Activated CD8-positive, alpha-beta memory T cell treated with anti-CD3 and anti-CD28 coated beads, Interleukin-2, amount 10 ng/mL, durations not matched to agents 7 days and 5 days (primary cell): ENCODE results near the gene ATRIP. TPM values are rescaled to one million over a fixed set of nuclear protein-coding genes. Genes with fewer than 3 reads are reported as not detected.

Source experiments
- ATAC-seq: fragments of 150-1000 bp; cut with Tn5 transposase; one replicate; pipeline ENCODE4 v1.10.0; 2021; ENCODE audit warnings: moderate library complexity
- CTCF ChIA-PET: fragments of 350-600 bp; sonication (Branson Sonifier 250); formaldehyde crosslinking; loops from one replicate; lab custom pipeline; 2021; ENCODE audit warnings: antibody characterized with exemption; lab: Charles Lee
- DNase-seq: peaks from one replicate; pipeline ENCODE4 v3.0.0-alpha.2; 2020
- H3K27ac Mint-ChIP-seq: one replicate; pipeline ENCODE4 v1.8.0; 2021; ENCODE audit warnings: mild to moderate bottlenecking, mixed read lengths
- H3K27me3 Mint-ChIP-seq: one replicate; pipeline ENCODE4 v1.8.0; 2021; ENCODE audit warnings: mixed read lengths
- H3K36me3 Mint-ChIP-seq: one replicate; pipeline ENCODE4 v1.8.0; 2021; ENCODE audit warnings: mild to moderate bottlenecking, mixed read lengths
- H3K4me1 Mint-ChIP-seq: one replicate; pipeline ENCODE4 v1.8.0; 2021; ENCODE audit warnings: mixed read lengths
- H3K4me3 Mint-ChIP-seq: one replicate; pipeline ENCODE4 v1.8.0; 2021; ENCODE audit warnings: mild to moderate bottlenecking, moderate library complexity, mixed read lengths
- H3K9me3 Mint-ChIP-seq: one replicate; pipeline ENCODE4 v1.8.0; 2022; ENCODE audit warnings: low read depth, mixed read lengths
- total RNA-seq, 2 experiments: library from RNA; stranded (reverse); gene quantifications; one replicate each; pipeline ENCODE4 v1.2.3, GENCODE V29; 2021

The ATRIP gene
- total RNA-seq, 2 experiments from 2014 or later, result 20.9 to 21.2 TPM

- Mint-ChIP-seq H3K27me3 (no peaks in the 10 kb centered on the region), H3K9me3 (peaks cover 3% of the 10 kb centered on the region), H3K36me3 (peaks cover 18% of the 10 kb centered on the region), H3K27ac (peak overlapping the region; percentile 20), H3K4me1 (peaks cover 48% of the 10 kb centered on the region), H3K4me3 (no peak overlapping the region)
- DNase-seq (no peak), ATAC-seq (no peak)
- CTCF ChIA-PET, result interaction anchor here (0.7 to 1.3 kb wide), 4 partner anchors 23 to 66 kb away, joined by 3 read pairs; no protein-coding TSS in a partner anchor
Observed at GRCh38 chr3:48502121-48502520, 55.6 kb downstream of the ATRIP start.

GRCh38 chr3:48502728-48503168 is 56.2 kb downstream of the ATRIP start:
- Mint-ChIP-seq H3K4me3 (peak overlapping the region; percentile 78), H3K27me3 (no peaks in the 10 kb centered on the region), H3K36me3 (peaks cover 16% of the 10 kb centered on the region), H3K4me1 (peaks cover 54% of the 10 kb centered on the region), H3K9me3 (peaks cover 3% of the 10 kb centered on the region), H3K27ac (peak overlapping the region; percentile 35)
- DNase-seq (no peak), ATAC-seq (no peak)
- CTCF ChIA-PET, result interaction anchor here (9.1 to 13.5 kb wide), 2 partner anchors 33 to 67 kb away, joined by 101 to 110 read pairs; a partner anchor contains a TSS

DNA sequence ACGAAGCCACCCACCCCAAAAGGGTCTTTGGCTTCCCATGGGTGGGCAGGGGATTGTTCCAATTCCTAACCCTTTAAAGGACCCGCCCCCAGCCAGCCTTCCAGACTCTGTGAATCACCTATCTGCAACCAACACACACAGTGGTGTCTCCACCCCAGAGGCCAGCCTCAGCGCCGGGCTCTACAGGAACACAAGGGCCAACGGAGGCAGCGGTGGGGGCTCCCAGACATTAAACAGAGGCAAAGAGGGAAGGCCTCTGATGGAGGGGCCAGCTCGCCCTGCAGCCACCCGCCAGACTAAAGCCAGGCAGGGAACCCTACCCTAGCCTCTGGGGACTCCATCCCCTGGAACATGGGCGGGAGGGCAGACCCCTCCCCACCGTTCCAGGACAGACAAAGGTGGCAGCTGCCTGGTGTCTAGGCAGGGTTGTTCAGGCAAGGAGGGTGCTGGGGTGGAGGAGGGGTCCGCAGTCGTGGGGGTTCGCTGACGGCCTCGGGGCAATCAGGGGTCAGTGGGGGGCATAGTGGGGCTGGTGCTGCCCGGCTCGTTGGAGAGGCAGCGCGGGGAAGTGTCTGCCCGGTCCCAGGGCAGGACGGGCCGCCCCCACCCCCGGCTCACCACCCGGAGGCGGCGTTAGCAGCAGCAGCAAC is 57.0 kb downstream of the ATRIP start:
- CTCF ChIA-PET, result interaction anchor here (1.1 to 13.5 kb wide), 5 partner anchors 12 to 103 kb away, joined by 3 to 110 read pairs (median 6); a partner anchor contains a TSS
- peaks cover 57% of the 10 kb centered on the region for H3K4me1 Mint-ChIP-seq
- DNase-seq, result no peak
- no peaks in the 10 kb centered on the region for H3K9me3 Mint-ChIP-seq
- H3K27me3 Mint-ChIP-seq, result no peaks in the 10 kb centered on the region
- H3K4me3 Mint-ChIP-seq, result peak overlapping the region; percentile 78
- H3K27ac Mint-ChIP-seq, result peak overlapping the region; percentile 72
- peaks cover 10% of the 10 kb centered on the region for H3K36me3 Mint-ChIP-seq
- no peak for ATAC-seq

DNA sequence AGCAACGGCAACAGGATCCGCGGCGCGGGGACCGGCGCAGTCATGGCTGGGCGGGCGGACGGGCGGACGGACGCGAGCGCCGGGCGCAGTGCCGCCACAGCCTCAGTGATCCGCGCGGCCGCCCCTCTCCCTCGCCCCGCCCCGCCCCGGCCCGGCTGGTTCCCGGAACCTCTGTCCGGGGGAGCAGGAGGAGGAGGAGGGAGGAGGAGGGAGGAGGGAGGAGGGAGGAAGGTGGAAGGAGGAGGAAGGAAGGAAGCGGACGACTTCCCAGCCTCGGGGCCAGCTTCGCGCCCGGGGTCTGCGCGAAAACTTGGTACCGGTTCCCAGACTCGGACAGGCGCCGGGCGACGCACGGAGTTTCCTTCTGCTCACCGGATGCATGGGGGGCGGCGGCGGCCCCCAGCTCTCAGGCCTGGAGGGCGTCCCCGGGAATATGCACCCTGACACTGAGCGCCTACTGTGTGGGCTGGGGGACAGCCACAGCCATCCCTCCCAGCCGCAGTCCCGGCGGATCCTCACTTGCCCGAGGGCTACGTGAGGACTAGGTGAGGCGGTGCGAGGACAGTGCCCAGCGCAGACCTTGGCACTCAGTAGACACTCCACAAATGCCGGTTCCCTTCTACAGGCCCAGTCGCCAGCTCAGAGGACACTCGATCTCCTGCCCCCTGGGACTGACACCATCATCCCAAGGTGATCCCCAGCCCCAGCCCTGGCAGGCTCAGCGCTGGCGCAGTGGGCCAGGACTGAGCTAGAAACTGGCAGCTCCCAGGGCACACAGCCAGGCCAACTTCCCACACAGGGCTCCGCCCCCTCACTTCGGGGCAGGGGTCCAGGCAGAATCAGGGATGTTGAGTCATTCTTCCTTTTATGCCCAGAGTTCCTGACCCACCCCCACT is 57.8 kb downstream of the ATRIP start, which contains the start of gene SHISA5:
TSS of gene SHISA5 (minus strand) at position 124 of the 896 bp plus-strand sequence. CDS start at position 44, 80 bp downstream.
- no peaks in the 10 kb centered on the region for H3K9me3 Mint-ChIP-seq
- CTCF ChIA-PET, result interaction anchor here (1.1 to 13.5 kb wide), 7 partner anchors 11 to 104 kb away, joined by 3 to 110 read pairs (median 6); a partner anchor contains a TSS
- ATAC-seq (peak; percentile 79), DNase-seq (peak; percentile 72)
- H3K27ac Mint-ChIP-seq, result peak within 1 kb of the TSS; percentile 76
- H3K4me3 Mint-ChIP-seq, result peak within 1 kb of the TSS; percentile 78
- H3K27me3 Mint-ChIP-seq, result no peaks in the 10 kb centered on the region
- H3K4me1 Mint-ChIP-seq, result peaks cover 57% of the 10 kb centered on the region
- H3K36me3 Mint-ChIP-seq, result peaks cover 7% of the 10 kb centered on the region

GRCh38 chr3:48505146-48505545 is 58.6 kb downstream of the ATRIP start:
- Mint-ChIP-seq H3K27ac (peak overlapping the region; percentile 76), H3K4me1 (peaks cover 57% of the 10 kb centered on the region), H3K27me3 (peaks cover 4% of the 10 kb centered on the region), H3K9me3 (no peaks in the 10 kb centered on the region), H3K36me3 (peaks cover 4% of the 10 kb centered on the region), H3K4me3 (peak overlapping the region; percentile 24)
- no peak for DNase-seq
- ATAC-seq, result no peak
- CTCF ChIA-PET, result interaction anchor here (1.0 to 13.5 kb wide), 9 partner anchors 10 to 105 kb away, joined by 3 to 110 read pairs (median 5); a partner anchor contains a TSS

GRCh38 chr3:48505968-48506504 is 59.5 kb downstream of the ATRIP start:
- Mint-ChIP-seq H3K36me3 (peaks cover 2% of the 10 kb centered on the region), H3K4me1 (peaks cover 54% of the 10 kb centered on the region), H3K4me3 (no peak overlapping the region), H3K27ac (no peak overlapping the region), H3K9me3 (no peaks in the 10 kb centered on the region), H3K27me3 (peaks cover 6% of the 10 kb centered on the region)
- CTCF ChIA-PET, result interaction anchor here (0.6 to 13.5 kb wide), 8 partner anchors 25 to 261 kb away, joined by 3 to 110 read pairs (median 4); a partner anchor contains a TSS
- DNase-seq, result no peak
- no peak for ATAC-seq

DNA sequence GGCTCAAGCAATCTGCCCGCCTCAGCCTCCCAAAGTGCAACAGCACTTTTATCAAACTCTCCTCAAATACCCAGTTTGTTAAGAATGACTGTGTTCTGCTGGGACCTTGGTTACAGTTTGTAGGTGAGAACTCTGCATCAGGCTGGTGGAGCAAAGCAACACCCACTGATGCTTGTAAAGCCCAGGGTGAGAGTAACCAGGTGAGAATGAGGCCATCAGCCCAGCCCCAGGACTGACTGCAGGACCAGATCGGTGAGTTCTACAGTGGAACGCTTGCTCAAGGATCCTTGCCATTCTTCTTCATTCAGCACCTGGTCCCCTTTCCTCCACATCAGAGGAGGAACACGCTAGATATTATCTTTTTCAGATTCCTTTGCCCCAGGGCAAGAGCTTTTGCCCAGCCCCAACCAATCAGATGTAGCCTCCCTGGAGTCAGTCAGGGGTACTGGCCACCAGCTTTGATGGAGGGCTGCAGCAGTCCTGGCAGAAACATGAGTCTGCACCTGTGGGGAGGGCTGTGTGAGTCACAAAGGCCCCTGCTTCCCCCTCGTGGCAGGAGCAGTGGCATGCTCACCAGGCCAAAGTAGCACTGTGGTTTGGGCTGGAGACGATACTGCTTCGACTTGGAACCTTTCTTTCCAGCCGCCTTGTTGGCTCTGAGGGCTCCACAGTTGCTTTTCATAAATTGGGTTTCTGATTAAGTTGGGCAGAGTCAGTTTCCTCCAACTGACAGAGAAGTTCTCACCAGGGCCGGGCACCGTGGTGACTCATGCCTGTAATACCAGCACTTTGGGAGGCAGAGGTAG is 60.9 kb downstream of the ATRIP start:
- Mint-ChIP-seq H3K9me3 (no peaks in the 10 kb centered on the region), H3K36me3 (no peaks in the 10 kb centered on the region), H3K27ac (peak overlapping the region; percentile 77), H3K4me1 (peaks cover 41% of the 10 kb centered on the region), H3K4me3 (peak overlapping the region; percentile 16), H3K27me3 (peaks cover 6% of the 10 kb centered on the region)
- peak; percentile 89 for DNase-seq
- CTCF ChIA-PET, result interaction anchor here (0.6 to 13.5 kb wide), 18 partner anchors 9 to 107 kb away, joined by 3 to 110 read pairs (median 4); partner anchors contain the start of genes ATRIP, CCDC51 and PFKFB4
- ATAC-seq, result peak; percentile 83

DNA sequence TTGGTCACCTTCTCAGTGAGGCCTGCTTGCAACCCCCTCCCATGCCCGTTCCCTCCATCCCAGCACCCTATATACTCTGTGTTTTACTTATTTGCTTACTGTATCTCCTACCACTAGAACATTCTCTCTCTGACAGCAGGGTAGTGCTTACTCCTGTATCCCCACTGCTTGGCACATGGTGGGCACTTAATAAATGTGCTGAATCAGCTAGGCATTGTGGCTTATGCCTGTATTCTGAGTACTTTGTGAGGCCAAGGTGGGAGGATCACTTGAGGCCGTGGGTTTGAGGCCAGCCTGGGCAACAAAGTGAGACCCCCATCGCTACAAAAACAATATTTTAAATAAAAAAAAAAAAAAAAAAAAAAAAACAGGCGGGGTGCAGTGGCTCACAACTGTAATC is 65.0 kb downstream of the ATRIP start:
- peaks cover 6% of the 10 kb centered on the region for H3K27me3 Mint-ChIP-seq
- DNase-seq, result no peak
- no peak overlapping the region for H3K4me3 Mint-ChIP-seq
- ATAC-seq, result no peak
- no peak overlapping the region for H3K27ac Mint-ChIP-seq
- H3K9me3 Mint-ChIP-seq, result no peaks in the 10 kb centered on the region
- H3K36me3 Mint-ChIP-seq, result no peaks in the 10 kb centered on the region
- H3K4me1 Mint-ChIP-seq, result peaks cover 42% of the 10 kb centered on the region
- CTCF ChIA-PET, result interaction anchor here (2.8 to 13.5 kb wide), 3 partner anchors 38 to 76 kb away, joined by 7 to 110 read pairs (median 101); a partner anchor contains a TSS

GRCh38 chr3:48514431-48515227 is 68.1 kb downstream of the ATRIP start:
- Mint-ChIP-seq H3K27me3 (peaks cover 5% of the 10 kb centered on the region), H3K9me3 (no peaks in the 10 kb centered on the region), H3K36me3 (no peaks in the 10 kb centered on the region), H3K27ac (peak overlapping the region; percentile 68), H3K4me3 (peak overlapping the region; percentile 30), H3K4me1 (peaks cover 55% of the 10 kb centered on the region)
- DNase-seq (peak; percentile 78), ATAC-seq (peak; percentile 75)
- CTCF ChIA-PET, result interaction anchor here (0.9 to 13.5 kb wide), 9 partner anchors 7 to 121 kb away, joined by 3 to 110 read pairs (median 5); partner anchors contain the start of genes CCDC51, SHISA5, SLC26A6 and TMA7
